GM12872 (cell line): ENCODE results near the gene PPP1R9A.

Experiments used
- TF ChIP-seq, protein P1 (sequence below): IDR thresholded peaks from 3 replicates; pipeline ENCODE4 v1.5.1; 2011; ENCODE audit warnings: low read depth, mild to moderate bottlenecking, low read length, moderate library complexity; ENCODE audit not compliant: insufficient read depth

PPP1R9A gene

GRCh38 chr7:95201727-95202126 is 294.3 kb downstream of the PPP1R9A start:
- TF ChIP-seq, protein P1, sequence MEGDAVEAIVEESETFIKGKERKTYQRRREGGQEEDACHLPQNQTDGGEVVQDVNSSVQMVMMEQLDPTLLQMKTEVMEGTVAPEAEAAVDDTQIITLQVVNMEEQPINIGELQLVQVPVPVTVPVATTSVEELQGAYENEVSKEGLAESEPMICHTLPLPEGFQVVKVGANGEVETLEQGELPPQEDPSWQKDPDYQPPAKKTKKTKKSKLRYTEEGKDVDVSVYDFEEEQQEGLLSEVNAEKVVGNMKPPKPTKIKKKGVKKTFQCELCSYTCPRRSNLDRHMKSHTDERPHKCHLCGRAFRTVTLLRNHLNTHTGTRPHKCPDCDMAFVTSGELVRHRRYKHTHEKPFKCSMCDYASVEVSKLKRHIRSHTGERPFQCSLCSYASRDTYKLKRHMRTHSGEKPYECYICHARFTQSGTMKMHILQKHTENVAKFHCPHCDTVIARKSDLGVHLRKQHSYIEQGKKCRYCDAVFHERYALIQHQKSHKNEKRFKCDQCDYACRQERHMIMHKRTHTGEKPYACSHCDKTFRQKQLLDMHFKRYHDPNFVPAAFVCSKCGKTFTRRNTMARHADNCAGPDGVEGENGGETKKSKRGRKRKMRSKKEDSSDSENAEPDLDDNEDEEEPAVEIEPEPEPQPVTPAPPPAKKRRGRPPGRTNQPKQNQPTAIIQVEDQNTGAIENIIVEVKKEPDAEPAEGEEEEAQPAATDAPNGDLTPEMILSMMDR, result no peak

GRCh38 chr7:95204618-95205017 is 297.2 kb downstream of the PPP1R9A start:
- TF ChIP-seq, protein P1, result no peak

DNA sequence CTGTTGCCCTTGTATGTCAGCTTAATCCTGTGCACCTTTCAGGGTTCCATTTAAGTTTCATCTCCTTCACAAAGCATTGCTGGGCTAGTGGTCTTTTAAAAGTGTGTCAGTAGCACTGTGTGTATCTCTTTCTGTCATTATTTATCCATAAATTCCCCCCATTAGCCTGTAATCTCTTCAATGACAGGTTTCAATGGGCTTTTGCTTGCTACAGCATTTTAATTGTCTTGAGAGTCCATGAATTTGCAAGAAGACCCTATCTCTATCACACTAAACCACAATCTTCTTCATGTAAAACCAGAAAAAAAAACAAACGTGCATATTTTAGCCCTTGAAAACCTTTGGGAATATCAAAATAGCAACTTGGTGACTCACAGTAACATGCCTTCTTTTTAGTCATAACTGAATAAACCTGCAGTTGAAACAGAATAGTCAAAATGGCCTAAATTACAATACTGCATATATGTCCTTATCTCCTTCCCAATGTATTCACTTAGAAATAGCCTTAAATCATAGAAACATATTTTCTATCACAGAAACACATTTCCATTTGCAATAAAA is 298.4 kb downstream of the PPP1R9A start:
- TF ChIP-seq, protein P1, result no peak

GRCh38 chr7:95209276-95209675 is 301.9 kb downstream of the PPP1R9A start:
- TF ChIP-seq, protein P1, result no peak

GRCh38 chr7:95209788-95210187 is 302.4 kb downstream of the PPP1R9A start:
- TF ChIP-seq, protein P1, result no peak

GRCh38 chr7:95213148-95213547 is 305.8 kb downstream of the PPP1R9A start:
- TF ChIP-seq, protein P1, result no peak

GRCh38 chr7:95213809-95214492 is 306.6 kb downstream of the PPP1R9A start:
- TF ChIP-seq, protein P1, result no peak
